NCI-H128 (cell line): ENCODE data around the gene CAMK4.

Experiments
- DNase-seq: peaks from one replicate; lab custom pipeline; 2025; ENCODE audit not compliant: unreplicated experiment; lab: John Stamatoyannopoulos, UW

Gene CAMK4

GRCh38 chr5:111223787-111224560, at the start of gene CAMK4:
CAMK4 (plus strand) TSS chr5:111224384; CDS start chr5:111224484, 100 bp downstream.
- peak; percentile 59 for DNase-seq

- no peak for DNase-seq
These were observed 41.1 kb upstream of the CAMK4 start for GRCh38 chr5:111183064-111183463.

- no peak for DNase-seq
These were observed 37.1 kb upstream of the CAMK4 start for GRCh38 chr5:111187079-111187478.

- DNase-seq = no peak
These were observed 30.1 kb upstream of the CAMK4 start for GRCh38 chr5:111194053-111194452.

GRCh38 chr5:111194925-111195324, 29.3 kb upstream of the CAMK4 start:
- DNase-seq = no peak

GRCh38 chr5:111197523-111197922, 26.7 kb upstream of the CAMK4 start:
- no peak for DNase-seq

GRCh38 chr5:111198281-111198966, 25.8 kb upstream of the CAMK4 start:
- DNase-seq = no peak

- DNase-seq = no peak
These were observed 23.4 kb upstream of the CAMK4 start for GRCh38 chr5:111200828-111201227.

- DNase-seq = no peak
These were observed 22.5 kb upstream of the CAMK4 start for GRCh38 chr5:111201705-111202104.

- no peak for DNase-seq
These were observed 12.8 kb upstream of the CAMK4 start for GRCh38 chr5:111211341-111211740.

GRCh38 chr5:111214052-111214742, 10.0 kb upstream of the CAMK4 start:
- DNase-seq = no peak

- DNase-seq = no peak
These were observed 8.2 kb upstream of the CAMK4 start for GRCh38 chr5:111215971-111216370.

GRCh38 chr5:111221139-111221538, 3.0 kb upstream of the CAMK4 start:
- no peak for DNase-seq

- no peak for DNase-seq
These were observed 940 bp upstream of the CAMK4 start for GRCh38 chr5:111223101-111223786.

- no peak for DNase-seq
These were observed 569 bp downstream of the CAMK4 start for GRCh38 chr5:111224561-111225345.

- no peak for DNase-seq
These were observed 1.7 kb downstream of the CAMK4 start for GRCh38 chr5:111225926-111226325.

GRCh38 chr5:111226556-111226955, 2.4 kb downstream of the CAMK4 start:
- DNase-seq = no peak

GRCh38 chr5:111227226-111227782, 3.1 kb downstream of the CAMK4 start:
- DNase-seq = no peak

- no peak for DNase-seq
These were observed 3.6 kb downstream of the CAMK4 start for GRCh38 chr5:111227801-111228200.

GRCh38 chr5:111228520-111229220, 4.5 kb downstream of the CAMK4 start:
- DNase-seq = no peak
